BJ (cell line): ENCODE data around the gene ERRFI1. TPM values are rescaled to one million over a fixed set of nuclear protein-coding genes. Genes with fewer than 3 reads are reported as not detected.
A peak's percentile ranks its signal among the peaks of the same experiment; 100 is the strongest.

Experiments used
- CTCF ChIA-PET: fragments of 350-600 bp; formaldehyde crosslinking; extraction: SDS; loops from one replicate; lab custom pipeline; 2021; ENCODE audit warnings: antibody characterized with exemption, inconsistent platforms; lab: Yijun Ruan, JAX
- POLR2A ChIA-PET: fragments of 300-600 bp; sonication (Branson Sonifier 250); formaldehyde crosslinking; extraction: SDS; loops from one replicate; lab custom pipeline; 2021; ENCODE audit warnings: antibody characterized with exemption; lab: Charles Lee
- DNase-seq: peaks from one replicate; pipeline ENCODE4 v3.0.0-alpha.2; 2011; ENCODE audit warnings: low read depth
- H3K27me3 ChIP-seq: 2 replicates; pipeline ENCODE4 v1.6.0; 2011; ENCODE audit warnings: low read length; ENCODE audit not compliant: control insufficient read depth, insufficient read depth
- H3K36me3 ChIP-seq: 2 replicates; pipeline ENCODE4 v1.5.1; 2011; ENCODE audit warnings: low read length; ENCODE audit not compliant: control insufficient read depth, insufficient read depth
- H3K4me3 ChIP-seq: 2 replicates; pipeline ENCODE4 v1.5.1; 2011; ENCODE audit warnings: low read depth, mild to moderate bottlenecking, control low read depth, low read length
- polyA plus RNA-seq: library from polyadenylated mRNA; depleted of rRNA; stranded (reverse); fragments of >200 nt; gene quantifications from 2 replicates; pipeline ENCODE4 v1.2.3, GENCODE V29; 2011
- TF ChIP-seq, protein P1 (sequence below): IDR thresholded peaks from 2 replicates; pipeline ENCODE4 v1.5.1; 2011; ENCODE audit warnings: low read depth, mild to moderate bottlenecking, control low read depth, inconsistent platforms, low read length, moderate library complexity; ENCODE audit not compliant: insufficient read depth

The ERRFI1 gene
- polyA plus RNA-seq, 1 experiment = 20.5 TPM

DNA sequence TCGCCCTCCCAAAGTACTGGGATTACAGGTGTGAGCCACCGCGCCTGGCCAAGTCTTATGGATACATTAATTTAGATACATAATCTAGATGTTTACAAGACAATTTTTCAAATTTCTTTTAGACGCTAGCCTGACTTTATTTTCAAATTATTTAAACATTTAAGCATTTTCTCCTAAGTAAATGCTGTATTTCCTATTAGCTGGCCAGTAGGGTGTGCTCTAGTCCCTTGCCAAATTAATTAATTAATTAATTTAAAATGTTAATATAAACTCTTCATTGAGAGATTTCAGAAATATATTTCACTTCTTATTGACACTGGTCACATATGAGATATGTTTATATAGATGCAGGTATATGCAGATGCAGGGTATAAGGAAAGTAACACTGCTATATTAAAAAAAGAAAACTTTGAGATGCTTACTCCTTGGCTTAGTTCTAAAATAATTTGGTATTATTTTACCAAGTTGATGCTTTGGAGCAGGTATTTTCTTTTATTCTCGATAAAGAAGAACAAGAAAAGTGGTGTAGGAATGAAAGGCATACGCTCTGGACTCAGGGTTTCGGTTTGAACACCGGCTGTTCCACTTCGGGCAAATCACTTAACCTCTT, 5.2 kb upstream of the ERRFI1 start:
- TF ChIP-seq, protein P1, sequence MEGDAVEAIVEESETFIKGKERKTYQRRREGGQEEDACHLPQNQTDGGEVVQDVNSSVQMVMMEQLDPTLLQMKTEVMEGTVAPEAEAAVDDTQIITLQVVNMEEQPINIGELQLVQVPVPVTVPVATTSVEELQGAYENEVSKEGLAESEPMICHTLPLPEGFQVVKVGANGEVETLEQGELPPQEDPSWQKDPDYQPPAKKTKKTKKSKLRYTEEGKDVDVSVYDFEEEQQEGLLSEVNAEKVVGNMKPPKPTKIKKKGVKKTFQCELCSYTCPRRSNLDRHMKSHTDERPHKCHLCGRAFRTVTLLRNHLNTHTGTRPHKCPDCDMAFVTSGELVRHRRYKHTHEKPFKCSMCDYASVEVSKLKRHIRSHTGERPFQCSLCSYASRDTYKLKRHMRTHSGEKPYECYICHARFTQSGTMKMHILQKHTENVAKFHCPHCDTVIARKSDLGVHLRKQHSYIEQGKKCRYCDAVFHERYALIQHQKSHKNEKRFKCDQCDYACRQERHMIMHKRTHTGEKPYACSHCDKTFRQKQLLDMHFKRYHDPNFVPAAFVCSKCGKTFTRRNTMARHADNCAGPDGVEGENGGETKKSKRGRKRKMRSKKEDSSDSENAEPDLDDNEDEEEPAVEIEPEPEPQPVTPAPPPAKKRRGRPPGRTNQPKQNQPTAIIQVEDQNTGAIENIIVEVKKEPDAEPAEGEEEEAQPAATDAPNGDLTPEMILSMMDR = peak; percentile 55
- no peaks in the 10 kb centered on the region for H3K27me3 ChIP-seq
- CTCF ChIA-PET = interaction anchor here (0.7 to 3.9 kb wide), 20 partner anchors 10 to 318 kb away, joined by 3 to 40 read pairs (median 4); no protein-coding TSS in a partner anchor
- DNase-seq = no peak
- H3K36me3 ChIP-seq = no peaks in the 10 kb centered on the region
- POLR2A ChIA-PET = no interaction called here
- H3K4me3 ChIP-seq = no peak overlapping the region

DNA sequence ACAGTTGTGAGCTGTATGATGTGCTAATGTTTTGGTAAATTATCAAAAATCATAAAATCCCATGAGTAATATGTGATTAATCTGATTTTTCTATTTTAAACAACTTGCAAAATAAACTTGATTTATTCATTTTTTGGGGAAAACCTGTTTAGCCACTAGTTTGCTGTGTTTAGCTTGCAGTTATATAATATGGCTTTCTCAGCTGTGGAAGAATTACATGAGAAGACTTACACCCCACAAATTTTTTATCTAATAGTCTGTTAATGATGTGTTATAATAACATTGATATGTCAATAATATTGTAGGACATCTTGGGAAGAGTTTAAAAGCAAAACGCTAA, 2.4 kb upstream of the ERRFI1 start:
- Histone ChIP-seq H3K27me3 (no peaks in the 10 kb centered on the region), H3K36me3 (no peaks in the 10 kb centered on the region), H3K4me3 (no peak overlapping the region)
- POLR2A ChIA-PET = no interaction called here
- CTCF ChIA-PET = interaction anchor here (0.7 to 5.9 kb wide), 7 partner anchors 13 to 320 kb away, joined by 3 to 28 read pairs (median 3); no protein-coding TSS in a partner anchor
- TF ChIP-seq, protein P1 = no peak
- DNase-seq = no peak

DNA sequence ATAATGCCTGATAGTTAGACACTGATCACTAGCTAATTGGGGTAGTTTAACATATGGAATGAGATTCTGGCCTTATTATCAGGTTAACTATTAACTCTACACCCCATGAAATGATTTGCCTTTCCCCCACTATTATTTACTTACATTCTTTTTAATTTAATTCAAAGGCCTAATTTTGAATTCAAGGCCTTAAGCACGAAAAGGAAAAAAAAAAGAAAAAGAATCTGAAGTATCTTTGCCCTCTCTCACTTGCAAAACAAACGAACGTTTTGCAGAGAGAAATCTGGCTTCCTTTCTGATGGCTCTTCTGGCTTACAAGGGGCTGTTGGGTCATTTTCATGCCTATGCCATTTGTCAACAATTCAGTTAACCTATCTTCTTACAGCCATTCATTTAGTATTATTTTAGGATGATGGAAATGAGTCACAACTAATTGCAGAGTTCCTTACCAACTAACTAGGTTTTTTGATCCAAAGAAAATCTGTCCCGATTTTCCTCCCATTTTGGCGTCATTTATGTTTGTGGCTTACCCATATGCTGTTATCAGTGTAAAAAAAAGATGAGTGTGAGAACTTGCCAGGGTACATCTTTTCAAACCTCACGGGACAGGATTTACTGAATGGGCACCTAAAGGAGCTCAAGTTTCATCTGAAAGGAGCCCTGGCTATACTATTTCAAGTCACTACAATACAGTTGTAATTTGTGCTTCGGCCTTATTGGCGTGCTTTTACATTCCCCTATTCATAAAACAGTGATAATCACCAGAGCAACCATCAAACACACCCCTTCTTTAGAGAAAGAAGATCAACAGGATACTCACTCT, 1.9 kb upstream of the ERRFI1 start:
- no peak for DNase-seq
- TF ChIP-seq, protein P1 = no peak
- ChIA-PET POLR2A (interaction anchor here (0.6 kb wide), 1 partner anchor 63 kb away, joined by 7 read pairs; no protein-coding TSS in a partner anchor), CTCF (interaction anchor here (0.6 to 5.9 kb wide), 8 partner anchors 12 to 321 kb away, joined by 3 to 28 read pairs (median 3); no protein-coding TSS in a partner anchor)
- no peaks in the 10 kb centered on the region for H3K36me3 ChIP-seq
- H3K4me3 ChIP-seq = no peak overlapping the region
- H3K27me3 ChIP-seq = no peaks in the 10 kb centered on the region

DNA sequence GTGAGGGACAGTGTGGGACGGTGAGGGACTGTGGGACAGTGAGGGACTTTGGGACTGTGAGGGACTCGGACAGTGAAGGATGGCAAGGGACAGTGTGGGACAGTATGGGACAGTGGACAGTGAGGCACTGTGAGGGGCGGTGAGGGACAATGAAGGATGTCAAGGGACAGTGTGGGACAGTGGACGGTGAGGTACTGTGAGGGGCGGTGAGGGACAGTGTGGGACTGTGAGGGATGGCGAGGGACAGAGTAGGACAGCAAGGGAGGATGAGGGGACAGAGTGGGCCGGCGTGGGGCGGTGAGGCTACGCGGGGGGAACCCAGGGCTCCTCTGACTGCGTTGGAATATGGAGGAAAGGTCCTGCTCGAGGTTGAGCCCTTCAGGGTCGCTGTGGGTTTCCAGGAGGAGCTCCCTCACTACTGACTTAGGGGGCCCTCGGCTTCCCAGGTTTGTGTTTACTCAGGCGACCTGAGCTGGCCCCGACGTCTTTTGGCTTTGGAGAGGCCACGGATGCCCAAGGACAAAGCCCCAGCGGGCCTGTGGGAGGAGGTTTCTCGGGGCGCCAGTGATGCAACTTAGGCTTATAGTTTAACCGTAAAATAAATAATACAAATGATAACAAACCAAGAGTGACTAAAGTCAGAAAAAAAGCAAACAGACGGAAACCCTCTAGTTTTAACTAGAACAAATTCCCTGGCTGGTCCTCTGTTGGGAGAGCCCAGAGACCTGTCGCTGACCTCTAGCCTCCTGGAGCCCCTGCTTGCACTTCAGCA, 1.1 kb upstream of the ERRFI1 start:
- CTCF ChIA-PET = interaction anchor here (0.6 to 5.9 kb wide), 5 partner anchors 11 to 322 kb away, joined by 3 to 28 read pairs (median 3); no protein-coding TSS in a partner anchor
- H3K27me3 ChIP-seq = no peaks in the 10 kb centered on the region
- POLR2A ChIA-PET = no interaction called here
- TF ChIP-seq, protein P1 = no peak
- H3K4me3 ChIP-seq = peak overlapping the region; percentile 68
- no peak for DNase-seq
- H3K36me3 ChIP-seq = no peaks in the 10 kb centered on the region
